Stimulated activated CD4-positive, alpha-beta T cell treated with anti-CD3 and anti-CD28 coated beads, Interleukin-1b, Interleukin-23, amount 100 ng/mL, for 1 hour (primary cell): ENCODE measurements around the gene TMEM59L.
A peak's percentile ranks its signal among the peaks of the same experiment; 100 is the strongest.
"Not testable (repeated sequence)": the region's sequence is repeated elsewhere in the genome, so short reads cannot be mapped to it uniquely, and the experiment has no call there.

ENCODE experiments used
- DNase-seq, 2 donors: peaks; one replicate each; pipeline ENCODE4 v3.0.0-alpha.2; 2020; ENCODE audit warnings: low read depth in 2 of 2

TMEM59L gene

GRCh38 chr19:18612772-18613588, at the start of gene TMEM59L:
Gene TMEM59L (plus strand): TSS chr19:18612870. CDS start chr19:18612959, 89 bp downstream.
- no peak for DNase-seq

GRCh38 chr19:18566953-18567352, 45.7 kb upstream of the TMEM59L start:
- no peak for DNase-seq

GRCh38 chr19:18568367-18568766, 44.3 kb upstream of the TMEM59L start:
- DNase-seq, result no peak

GRCh38 chr19:18571564-18572344, 40.9 kb upstream of the TMEM59L start, which contains the start of gene UBA52:
Gene UBA52 (plus strand): TSS chr19:18571857. CDS start chr19:18573301, 1,444 bp downstream.
- peak; percentile 94 to 99 for DNase-seq

GRCh38 chr19:18574691-18575291, 37.9 kb upstream of the TMEM59L start:
- no peak for DNase-seq

GRCh38 chr19:18576383-18576782, 36.3 kb upstream of the TMEM59L start:
- DNase-seq, result no peak

- DNase-seq, result no peak
Observed at GRCh38 chr19:18577365-18577914, 35.2 kb upstream of the TMEM59L start.

- no peak for DNase-seq
Observed at GRCh38 chr19:18580311-18580710, 32.4 kb upstream of the TMEM59L start.

- no peak for DNase-seq
Observed at GRCh38 chr19:18586306-18586705, 26.4 kb upstream of the TMEM59L start.

GRCh38 chr19:18587561-18587960, 25.1 kb upstream of the TMEM59L start:
- DNase-seq, result no peak

- no peak for DNase-seq
Observed at GRCh38 chr19:18587962-18588610, 24.6 kb upstream of the TMEM59L start.

GRCh38 chr19:18588611-18589379, 23.9 kb upstream of the TMEM59L start, which contains the start of gene REX1BD:
Gene REX1BD (plus strand): TSS chr19:18588798. CDS start chr19:18588802, 4 bp downstream.
- peak; percentile 65 to 81 for DNase-seq

- peak; percentile 30 to 34 for DNase-seq
Observed at GRCh38 chr19:18589380-18590272, 23.0 kb upstream of the TMEM59L start.

- DNase-seq, result no peak
Observed at GRCh38 chr19:18590273-18591272, 22.1 kb upstream of the TMEM59L start.

- no peak for DNase-seq
Observed at GRCh38 chr19:18591735-18592385, 20.8 kb upstream of the TMEM59L start.

- not testable (repeated sequence) for DNase-seq
Observed at GRCh38 chr19:18592732-18593131, 19.9 kb upstream of the TMEM59L start.

- DNase-seq, result no peak
Observed at GRCh38 chr19:18593367-18594095, 19.1 kb upstream of the TMEM59L start.
